Left ventricle myocardium inferior (tissue), 1 donor: ENCODE data around the gene WIZ. TPM values are rescaled to one million over a fixed set of nuclear protein-coding genes. Genes with fewer than 3 reads are reported as not detected.
A peak's percentile ranks its signal among the peaks of the same experiment; 100 is the strongest.

Experiments used
- DNase-seq: peaks from one replicate; pipeline ENCODE4 v3.0.0-alpha.2; 2020
- H3K27ac ChIP-seq: fragments of 200-600 bp; replicated peaks from 2 replicates; pipeline ENCODE4 v1.8.0; 2021
- H3K27me3 ChIP-seq: fragments of 200-600 bp; 2 replicates; pipeline ENCODE4 v1.8.0; 2021; ENCODE audit warnings: low read depth
- H3K36me3 ChIP-seq: fragments of 200-600 bp; 2 replicates; pipeline ENCODE4 v1.8.0; 2021
- H3K4me1 ChIP-seq: fragments of 200-600 bp; 2 replicates; pipeline ENCODE4 v1.8.0; 2021
- H3K4me3 ChIP-seq: fragments of 200-600 bp; 2 replicates; pipeline ENCODE4 v1.8.0; 2021; ENCODE audit warnings: mild to moderate bottlenecking, moderate library complexity
- H3K9me3 ChIP-seq: fragments of 200-600 bp; replicated peaks from 2 replicates; pipeline ENCODE4 v1.8.0; 2021
- CTCF ChIP-seq: fragments of 200-600 bp; IDR thresholded peaks from 2 replicates; pipeline ENCODE4 v1.8.0; 2021; ENCODE audit warnings: antibody characterized with exemption, mild to moderate bottlenecking, borderline replicate concordance
- intact Hi-C: fragments of 100-400 bp; cut with micrococcal nuclease; formaldehyde crosslinking; loops from one replicate; pipeline ENCODE4 v1.11.0; 2022
- microRNA-seq: library from miRNA; unstranded; fragments of <30 nt; microRNA quantifications from one replicate; pipeline ENCODE4 v1.2.0, GENCODE V29; 2020
- total RNA-seq: library from RNA; stranded (reverse); fragmentation: NEBNext Ultra II Directional; extraction: Animal tissue kit (Norgen Biotek cat#: 25700); gene quantifications from one replicate; pipeline ENCODE4 v1.2.1, GENCODE V29; 2021
- donor health status: DM: no; HTN: yes; CAD: no; lungs with severe emphysema.

WIZ gene
- total RNA-seq, 1 donor from 2014 or later, result 25.3 TPM

- no peak overlapping the region for H3K4me3 ChIP-seq
- H3K36me3 ChIP-seq, result peaks cover 63% of the 10 kb centered on the region
- peak overlapping the region; percentile 98 for H3K27ac ChIP-seq
- no peak for DNase-seq
- no peak for TF ChIP-seq CTCF
- H3K4me1 ChIP-seq, result peaks cover 89% of the 10 kb centered on the region
- H3K27me3 ChIP-seq, result no peaks in the 10 kb centered on the region
- intact Hi-C loops, result loop anchor here (10.0 kb wide), 1 partner anchor 108 kb away; no protein-coding TSS in a partner anchor
- H3K9me3 ChIP-seq, result no peaks in the 10 kb centered on the region
Measured at GRCh38 chr19:15372891-15373301, 76.9 kb downstream of the WIZ start.

- peaks cover 68% of the 10 kb centered on the region for H3K36me3 ChIP-seq
- no peak for TF ChIP-seq CTCF
- no peak overlapping the region for H3K27ac ChIP-seq
- H3K4me1 ChIP-seq, result peaks cover 89% of the 10 kb centered on the region
- H3K4me3 ChIP-seq, result no peak overlapping the region
- H3K9me3 ChIP-seq, result no peaks in the 10 kb centered on the region
- H3K27me3 ChIP-seq, result no peaks in the 10 kb centered on the region
- DNase-seq, result no peak
- intact Hi-C loops, result loop anchor here (10.0 kb wide), 1 partner anchor 108 kb away; no protein-coding TSS in a partner anchor
Measured at GRCh38 chr19:15372470-15372869, 77.3 kb downstream of the WIZ start.

GRCh38 chr19:15371786-15372380, 77.9 kb downstream of the WIZ start:
- TF ChIP-seq CTCF, result no peak
- intact Hi-C loops, result loop anchor here (10.0 kb wide), 1 partner anchor 107 kb away; no protein-coding TSS in a partner anchor
- peaks cover 89% of the 10 kb centered on the region for H3K4me1 ChIP-seq
- H3K4me3 ChIP-seq, result no peak overlapping the region
- H3K36me3 ChIP-seq, result peaks cover 74% of the 10 kb centered on the region
- H3K27me3 ChIP-seq, result no peaks in the 10 kb centered on the region
- H3K9me3 ChIP-seq, result no peaks in the 10 kb centered on the region
- DNase-seq, result no peak
- H3K27ac ChIP-seq, result peak overlapping the region; percentile 39

- Histone ChIP-seq H3K27ac (peak overlapping the region; percentile 39), H3K4me1 (peaks cover 89% of the 10 kb centered on the region), H3K36me3 (peaks cover 81% of the 10 kb centered on the region), H3K9me3 (no peaks in the 10 kb centered on the region), H3K27me3 (no peaks in the 10 kb centered on the region), H3K4me3 (no peak overlapping the region)
- no peak for DNase-seq
- intact Hi-C loops, result loop anchor here (10.0 kb wide), 1 partner anchor 106 kb away; no protein-coding TSS in a partner anchor
- TF ChIP-seq CTCF, result no peak
Measured at GRCh38 chr19:15371119-15371518, 78.6 kb downstream of the WIZ start.

Small RNAs within 50 kb of the gene (microRNA-seq; reads per million reads assigned to microRNA genes)
- not detected for gene MIR1470

Other genes starting within 250 kb of the WIZ start
- gene NOTCH3, start 249.0 kb downstream of the WIZ start, total RNA-seq, result 21.7 TPM
- gene EPHX3, start 217.5 kb downstream of the WIZ start, total RNA-seq, result not detected
- 60.9 TPM for gene BRD4, start 117.4 kb downstream of the WIZ start, total RNA-seq
- 21.8 TPM for gene AKAP8, start 70.2 kb downstream of the WIZ start, total RNA-seq
- gene AKAP8L, start 31.0 kb downstream of the WIZ start, total RNA-seq, result 74.5 TPM
- 1.5 TPM for gene RASAL3, start 14.6 kb upstream of the WIZ start, total RNA-seq
- not detected for gene PGLYRP2, start 29.5 kb upstream of the WIZ start, total RNA-seq
- not detected for gene CYP4F22, start 58.6 kb upstream of the WIZ start, total RNA-seq
- not detected for gene CYP4F8, start 165.3 kb upstream of the WIZ start, total RNA-seq
- not detected for gene CYP4F3, start 190.9 kb upstream of the WIZ start, total RNA-seq
- 3.3 TPM for gene CYP4F12, start 223.1 kb upstream of the WIZ start, total RNA-seq